DMS 273 treated with DMSO at 0.1 percent for 48 hours (cell line): Measurements from ENCODE around the gene IQSEC2.
A peak's percentile ranks its signal among the peaks of the same experiment; 100 is the strongest.

Experiments
- DNase-seq: peaks from one replicate; lab custom pipeline; 2025; lab: John Stamatoyannopoulos, UW

Gene IQSEC2

GRCh38 chrX:53281321-53281822 lies at the start of gene IQSEC2:
IQSEC2 (minus strand) TSS chrX:53281584.
- peak; percentile 81 for DNase-seq

- no peak for DNase-seq
These were observed 48.9 kb upstream of the IQSEC2 start for GRCh38 chrX:53330331-53330730.

DNA sequence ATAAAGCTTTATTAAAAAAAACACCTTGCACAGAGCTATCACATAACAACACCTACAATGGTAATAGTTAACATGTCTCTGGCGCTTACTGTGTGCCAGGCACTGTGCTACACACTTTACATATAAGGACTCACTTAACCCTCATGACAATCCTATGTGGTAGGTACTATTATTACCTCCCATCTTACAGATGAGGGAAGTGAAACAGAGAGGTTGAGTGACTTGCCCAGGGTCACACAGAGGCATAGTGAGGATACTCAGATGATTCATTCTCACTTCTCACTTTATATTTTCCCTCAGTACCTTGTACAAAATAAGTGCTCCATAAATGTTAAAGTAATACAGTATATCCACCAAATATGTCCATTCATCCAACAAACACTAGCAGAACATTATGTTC lies 43.4 kb upstream of the IQSEC2 start:
- DNase-seq = no peak

GRCh38 chrX:53324085-53324484 lies 42.7 kb upstream of the IQSEC2 start:
- no peak for DNase-seq

DNA sequence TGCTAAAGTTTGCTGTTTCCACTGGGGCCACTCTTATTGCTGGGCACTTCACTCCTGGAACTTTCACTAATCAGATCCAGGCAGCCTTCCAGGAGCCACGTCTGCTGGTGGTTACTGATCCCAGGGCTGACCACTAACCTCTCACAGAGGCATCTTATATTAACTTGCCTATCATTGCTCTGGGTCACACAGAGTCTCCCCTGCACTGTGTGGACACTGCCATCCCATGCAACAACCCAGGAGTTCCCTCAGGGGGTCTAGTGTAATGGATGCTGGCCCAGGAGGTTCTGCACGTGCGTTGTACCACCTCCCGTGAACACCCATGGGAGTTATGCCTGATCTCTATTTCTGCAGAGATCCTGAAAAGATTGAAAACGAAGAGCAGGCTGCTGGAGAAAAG lies 41.8 kb upstream of the IQSEC2 start:
- no peak for DNase-seq

DNA sequence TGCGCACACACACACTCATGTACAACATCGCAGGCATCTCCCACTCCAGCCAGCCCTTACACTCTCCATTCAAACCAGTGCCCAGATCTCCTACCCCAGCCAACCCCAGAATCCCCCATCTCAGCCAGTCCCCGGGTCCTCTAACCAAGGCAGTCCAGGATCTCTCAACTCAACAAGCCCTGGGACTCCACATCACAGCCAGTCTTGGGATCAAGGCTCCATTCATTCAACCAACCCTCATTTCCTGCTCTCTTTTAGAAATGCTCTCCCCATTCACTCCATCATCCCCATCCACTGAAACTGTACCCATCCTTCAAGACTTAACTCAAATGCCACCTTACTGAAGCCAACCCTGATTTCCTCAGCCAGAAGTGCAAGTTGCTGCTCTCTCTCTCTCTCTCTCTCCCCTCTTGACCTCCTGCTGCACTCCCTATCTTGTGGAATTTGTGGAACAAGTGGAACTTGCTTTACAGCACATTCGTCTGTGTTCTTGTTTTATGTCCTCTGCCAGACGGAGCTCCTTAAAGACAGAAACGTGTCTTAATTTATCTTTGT lies 40.6 kb upstream of the IQSEC2 start:
- no peak for DNase-seq

DNA sequence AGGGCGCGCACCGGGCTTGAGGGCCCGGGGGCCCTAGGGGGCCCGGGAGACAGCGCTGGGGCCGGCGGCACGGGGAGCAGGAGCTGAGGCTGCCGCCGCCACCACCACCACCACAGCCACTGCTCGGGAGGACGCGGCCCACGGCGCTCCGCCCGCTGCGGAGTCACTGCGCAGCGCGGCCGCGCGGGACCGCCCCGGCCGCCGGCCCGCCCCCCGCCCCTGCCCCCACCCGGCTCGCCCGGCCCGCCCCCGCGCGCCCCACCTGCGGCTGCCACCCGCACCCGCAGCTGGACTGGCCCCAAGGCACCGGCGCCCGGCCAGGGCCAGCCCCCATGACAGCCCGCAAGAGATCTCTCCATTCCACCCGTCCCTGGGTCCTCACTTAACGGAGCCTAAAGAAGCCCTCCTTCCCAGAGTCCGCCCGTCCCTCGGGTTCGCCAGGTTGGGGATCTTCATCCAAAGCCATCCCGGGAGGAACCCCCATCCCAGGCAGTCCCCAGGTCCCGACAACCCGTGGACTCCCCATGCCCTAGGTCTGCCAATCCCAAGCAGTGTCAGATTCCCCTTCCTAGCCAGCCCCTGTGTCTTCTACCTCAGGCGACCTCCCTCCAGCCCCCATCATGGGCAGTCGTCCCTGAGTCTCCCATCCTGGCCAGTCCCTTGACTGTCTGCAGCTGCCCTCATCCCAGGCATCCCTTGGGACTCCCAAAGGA lies 40.0 kb upstream of the IQSEC2 start:
- no peak for DNase-seq

- no peak for DNase-seq
These were observed 39.3 kb upstream of the IQSEC2 start for GRCh38 chrX:53320543-53321229.

GRCh38 chrX:53319614-53320542 lies 38.5 kb upstream of the IQSEC2 start:
- no peak for DNase-seq

GRCh38 chrX:53318766-53319353 lies 37.5 kb upstream of the IQSEC2 start:
- DNase-seq = no peak

DNA sequence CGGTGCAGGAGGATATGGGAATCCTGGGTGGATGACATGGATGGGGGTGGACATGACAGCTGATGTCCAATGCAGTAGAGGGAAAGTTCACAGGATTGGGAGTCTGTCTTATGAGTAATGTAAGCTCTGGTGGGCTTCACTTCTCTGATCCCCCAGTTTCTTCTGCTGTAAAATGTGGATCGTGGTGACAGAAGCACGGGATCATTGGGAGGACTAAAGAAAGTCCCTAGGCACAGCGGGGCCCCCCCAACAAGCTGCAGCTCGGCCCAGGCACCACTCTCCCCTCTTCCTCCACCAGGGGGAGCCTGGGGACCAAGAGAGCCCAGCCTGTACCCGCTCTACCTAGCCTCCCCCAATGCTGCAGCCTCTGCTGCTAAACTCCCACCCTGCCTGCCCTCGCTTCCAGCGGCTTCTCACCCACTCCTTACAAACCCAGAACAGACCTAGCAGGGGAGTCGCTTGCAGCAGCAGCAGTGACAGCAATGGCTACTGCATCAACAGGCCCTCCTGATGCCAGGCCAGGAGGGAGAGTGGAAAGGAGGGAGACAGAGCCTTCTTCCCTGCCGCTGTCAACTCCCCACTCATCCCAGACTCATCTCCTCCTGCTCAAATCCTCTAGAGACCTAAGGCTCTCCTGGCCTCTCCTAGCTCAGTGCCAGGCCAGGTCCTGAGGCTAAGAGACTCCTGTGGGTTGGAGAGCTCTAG lies 36.1 kb upstream of the IQSEC2 start:
- DNase-seq = peak; percentile 58

GRCh38 chrX:53316860-53317237 lies 35.5 kb upstream of the IQSEC2 start:
- no peak for DNase-seq

GRCh38 chrX:53316111-53316859 lies 34.9 kb upstream of the IQSEC2 start:
- no peak for DNase-seq

DNA sequence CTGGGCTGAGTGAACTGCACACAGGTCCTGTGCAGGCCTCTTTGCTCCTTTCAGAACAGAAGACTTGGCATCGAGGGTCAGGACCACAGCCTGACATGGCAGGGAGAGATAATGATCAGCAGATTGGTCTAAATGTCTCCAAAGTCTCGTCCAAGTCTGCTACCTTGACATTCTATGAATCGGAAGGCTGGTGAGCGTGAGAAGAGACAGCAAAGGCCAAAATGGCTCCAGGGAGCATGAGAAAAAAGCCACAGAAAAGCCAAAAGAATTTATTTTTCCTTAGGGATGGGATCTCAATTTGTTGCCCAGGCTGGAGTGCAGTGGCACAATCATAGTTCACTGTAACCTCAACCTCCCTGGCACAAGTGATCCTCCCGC lies 32.3 kb upstream of the IQSEC2 start:
- DNase-seq = no peak

GRCh38 chrX:53312946-53313727 lies 31.8 kb upstream of the IQSEC2 start:
- DNase-seq = peak; percentile 32

- no peak for DNase-seq
These were observed 28.5 kb upstream of the IQSEC2 start for GRCh38 chrX:53309837-53310236.

DNA sequence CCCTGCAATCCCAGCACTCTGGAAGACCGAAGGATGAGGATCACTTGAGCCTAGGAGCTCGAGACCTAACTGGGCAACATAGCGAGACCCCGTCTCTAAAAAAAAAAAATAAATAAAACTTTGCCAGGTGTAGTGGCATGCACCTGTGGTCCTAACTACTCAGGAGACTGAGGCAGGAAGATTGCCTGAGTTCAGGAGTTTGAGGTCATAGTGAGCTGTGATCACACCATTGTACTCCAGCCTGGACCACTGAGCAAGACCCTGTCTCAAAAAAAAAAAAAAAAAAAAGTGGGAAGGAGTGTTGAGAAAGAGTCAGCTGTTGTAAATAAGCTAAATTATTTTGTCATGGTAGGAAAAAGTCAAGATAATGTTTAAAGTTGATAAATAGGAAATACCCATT lies 27.5 kb upstream of the IQSEC2 start:
- DNase-seq = no peak

DNA sequence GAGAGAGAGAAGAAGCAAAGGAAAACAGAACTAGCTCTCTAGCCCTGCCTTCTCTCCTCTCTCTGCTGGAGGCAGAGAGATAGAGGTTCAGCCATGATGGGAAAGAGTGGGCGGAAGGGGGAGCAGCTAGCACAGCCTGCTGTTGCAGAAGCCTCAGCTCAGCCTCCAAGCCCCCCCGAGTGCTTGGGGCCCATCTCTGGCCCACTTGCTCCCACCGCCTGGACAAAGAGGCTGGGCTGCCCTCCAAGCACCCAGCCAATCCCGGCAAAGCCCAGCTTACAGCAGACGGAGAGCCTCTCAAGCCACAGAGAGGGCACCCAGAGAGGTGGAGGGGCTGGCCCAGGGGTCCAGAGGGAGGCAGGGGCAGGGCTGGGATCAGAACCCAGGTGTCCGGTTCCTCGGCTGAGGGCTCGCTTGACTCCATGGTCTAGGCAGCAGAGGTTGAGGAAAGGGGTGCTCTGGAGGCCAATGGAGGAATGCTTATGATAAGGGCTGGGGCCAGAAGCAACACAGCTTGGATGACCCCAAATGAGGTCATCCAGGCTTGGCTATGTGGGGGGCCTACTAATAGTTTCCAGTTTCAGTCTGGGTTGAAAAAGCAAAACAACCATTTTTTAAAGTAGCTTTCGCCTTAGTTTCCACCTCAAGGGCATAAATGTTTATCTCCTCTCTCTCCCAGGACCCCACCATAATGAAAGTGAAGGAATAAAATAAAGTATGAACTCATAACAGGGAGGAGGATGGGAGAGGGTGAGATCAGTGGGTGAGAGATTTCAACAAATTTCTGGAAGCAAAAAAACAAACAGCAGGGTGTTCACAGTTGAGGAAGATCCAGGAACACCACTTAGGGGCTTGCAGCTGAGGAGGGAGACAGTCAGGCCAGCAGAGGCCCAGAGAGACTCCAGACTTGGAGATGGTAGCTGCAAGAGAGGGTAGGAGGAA lies 24.9 kb upstream of the IQSEC2 start:
- DNase-seq = no peak
